ENCODE results near the gene CCSER1.

The CCSER1 gene

GRCh38 chr4:90585961-90586360 is 458.8 kb downstream of the CCSER1 start:
- DNase-seq (ENCODE audit: insufficient read length, low spot score) (no peak), FAIRE-seq (peak; percentile 69)
- TF ChIP-seq, protein P1, sequence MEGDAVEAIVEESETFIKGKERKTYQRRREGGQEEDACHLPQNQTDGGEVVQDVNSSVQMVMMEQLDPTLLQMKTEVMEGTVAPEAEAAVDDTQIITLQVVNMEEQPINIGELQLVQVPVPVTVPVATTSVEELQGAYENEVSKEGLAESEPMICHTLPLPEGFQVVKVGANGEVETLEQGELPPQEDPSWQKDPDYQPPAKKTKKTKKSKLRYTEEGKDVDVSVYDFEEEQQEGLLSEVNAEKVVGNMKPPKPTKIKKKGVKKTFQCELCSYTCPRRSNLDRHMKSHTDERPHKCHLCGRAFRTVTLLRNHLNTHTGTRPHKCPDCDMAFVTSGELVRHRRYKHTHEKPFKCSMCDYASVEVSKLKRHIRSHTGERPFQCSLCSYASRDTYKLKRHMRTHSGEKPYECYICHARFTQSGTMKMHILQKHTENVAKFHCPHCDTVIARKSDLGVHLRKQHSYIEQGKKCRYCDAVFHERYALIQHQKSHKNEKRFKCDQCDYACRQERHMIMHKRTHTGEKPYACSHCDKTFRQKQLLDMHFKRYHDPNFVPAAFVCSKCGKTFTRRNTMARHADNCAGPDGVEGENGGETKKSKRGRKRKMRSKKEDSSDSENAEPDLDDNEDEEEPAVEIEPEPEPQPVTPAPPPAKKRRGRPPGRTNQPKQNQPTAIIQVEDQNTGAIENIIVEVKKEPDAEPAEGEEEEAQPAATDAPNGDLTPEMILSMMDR (IDR thresholded peaks at IDR 0.05; ENCODE audit: insufficient read depth, missing control alignments), result no peak

- no peak for DNase-seq (ENCODE audit: insufficient read length, low spot score)
- TF ChIP-seq, protein P1 (IDR thresholded peaks at IDR 0.05; ENCODE audit: insufficient read depth, missing control alignments), result no peak
- peak; percentile 96 for FAIRE-seq
These were observed 459.6 kb downstream of the CCSER1 start for GRCh38 chr4:90586799-90587198.

- FAIRE-seq, result peak; percentile 21
- no peak for DNase-seq (ENCODE audit: insufficient read length, low spot score)
These were observed 470.7 kb downstream of the CCSER1 start for GRCh38 chr4:90597927-90598326.

DNA sequence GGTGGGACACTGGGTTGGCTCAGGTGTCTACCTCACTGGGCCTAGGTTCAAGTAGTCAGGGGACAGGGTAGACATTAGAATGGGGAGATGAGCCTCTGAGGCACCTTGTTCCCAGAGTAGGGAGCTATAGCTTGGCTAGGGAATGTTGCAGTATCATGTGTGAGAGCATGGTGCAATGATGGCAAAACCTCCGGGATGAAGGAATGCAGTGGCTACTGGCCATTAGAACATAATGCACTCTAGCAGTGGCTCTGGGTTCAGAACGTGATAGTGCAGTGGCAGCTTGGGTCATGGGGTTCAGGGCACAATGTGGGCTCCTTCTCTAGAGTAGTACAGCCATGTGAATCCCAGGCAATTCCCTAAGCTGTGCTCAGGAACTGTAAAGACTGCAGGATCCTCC is 471.5 kb downstream of the CCSER1 start:
- FAIRE-seq, result no peak
- DNase-seq (ENCODE audit: insufficient read length, low spot score), result no peak
- TF ChIP-seq, protein P1 (IDR thresholded peaks at IDR 0.05; ENCODE audit: insufficient read depth, missing control alignments), result no peak

More at GRCh38 chr4:90597927-90598326, 470.7 kb downstream of the CCSER1 start:
- TF ChIP-seq, protein P1 (IDR thresholded peaks at IDR 0.05; ENCODE audit: insufficient read depth, missing control alignments), result no peak

GRCh38 chr4:90602726-90603125 is 475.5 kb downstream of the CCSER1 start:
- TF ChIP-seq, protein P1 (IDR thresholded peaks at IDR 0.05; ENCODE audit: insufficient read depth, missing control alignments), result no peak
- DNase-seq (ENCODE audit: insufficient read length, low spot score), result no peak
- no peak for FAIRE-seq

- DNase-seq (ENCODE audit: insufficient read length, low spot score) (no peak), FAIRE-seq (no peak)
- TF ChIP-seq, protein P1 (IDR thresholded peaks at IDR 0.05; ENCODE audit: insufficient read depth, missing control alignments), result no peak
These were observed 476.3 kb downstream of the CCSER1 start for GRCh38 chr4:90603540-90603939.

GRCh38 chr4:90606781-90607180 is 479.6 kb downstream of the CCSER1 start:
- FAIRE-seq, result no peak
- TF ChIP-seq, protein P1 (IDR thresholded peaks at IDR 0.05; ENCODE audit: insufficient read depth, missing control alignments), result no peak
- no peak for DNase-seq (ENCODE audit: insufficient read length, low spot score)

All from D721Med (cell line).